C4-2B (cell line): ENCODE data around the gene DDIAS.

Source experiments
- H3K27ac ChIP-seq: fragments of 450-650 bp; 2 replicates; pipeline ENCODE4 v1.5.1; 2017
- CTCF ChIP-seq: fragments of 450-650 bp; conservative IDR thresholded peaks from 2 replicates; pipeline ENCODE4 v1.5.1; 2017; ENCODE audit warnings: mild to moderate bottlenecking
- ZFX ChIP-seq: fragments of 450-650 bp; IDR thresholded peaks from 2 replicates; pipeline ENCODE4 v1.6.1; 2017

The DDIAS gene

GRCh38 chr11:82974851-82975250 lies 73.3 kb downstream of the DDIAS start:
- no peak overlapping the region for H3K27ac ChIP-seq

GRCh38 chr11:82975882-82976281 lies 74.3 kb downstream of the DDIAS start:
- no peak overlapping the region for H3K27ac ChIP-seq
- TF ChIP-seq CTCF (no peak), ZFX (no peak)

More at GRCh38 chr11:82974851-82975250, 73.3 kb downstream of the DDIAS start:
- TF ChIP-seq ZFX (no peak), CTCF (no peak)

- no peak overlapping the region for H3K27ac ChIP-seq
- no peak for TF ChIP-seq ZFX
- TF ChIP-seq CTCF: no peak
Measured at GRCh38 chr11:82976786-82977185, 75.2 kb downstream of the DDIAS start.

- H3K27ac ChIP-seq: no peak overlapping the region
- TF ChIP-seq CTCF (no peak), ZFX (no peak)
Measured at GRCh38 chr11:82978422-82979099, 77.0 kb downstream of the DDIAS start.

GRCh38 chr11:82979824-82980223 lies 78.3 kb downstream of the DDIAS start:
- TF ChIP-seq CTCF (no peak), ZFX (no peak)
- H3K27ac ChIP-seq: no peak overlapping the region

- TF ChIP-seq CTCF: no peak
- TF ChIP-seq ZFX: no peak
- no peak overlapping the region for H3K27ac ChIP-seq
Measured at GRCh38 chr11:82980292-82980691, 78.8 kb downstream of the DDIAS start.

- TF ChIP-seq ZFX: no peak
- no peak for TF ChIP-seq CTCF
- no peak overlapping the region for H3K27ac ChIP-seq
Measured at GRCh38 chr11:82980947-82981346, 79.4 kb downstream of the DDIAS start.
